Measurements from ENCODE around the gene LSP1. TPM values are rescaled to one million over a fixed set of nuclear protein-coding genes. Genes with fewer than 3 reads are reported as not detected.

LSP1 gene
- total RNA-seq, 4 donors from 2014 or later, result 73.7 to 105 (median 86.6) TPM

DNA sequence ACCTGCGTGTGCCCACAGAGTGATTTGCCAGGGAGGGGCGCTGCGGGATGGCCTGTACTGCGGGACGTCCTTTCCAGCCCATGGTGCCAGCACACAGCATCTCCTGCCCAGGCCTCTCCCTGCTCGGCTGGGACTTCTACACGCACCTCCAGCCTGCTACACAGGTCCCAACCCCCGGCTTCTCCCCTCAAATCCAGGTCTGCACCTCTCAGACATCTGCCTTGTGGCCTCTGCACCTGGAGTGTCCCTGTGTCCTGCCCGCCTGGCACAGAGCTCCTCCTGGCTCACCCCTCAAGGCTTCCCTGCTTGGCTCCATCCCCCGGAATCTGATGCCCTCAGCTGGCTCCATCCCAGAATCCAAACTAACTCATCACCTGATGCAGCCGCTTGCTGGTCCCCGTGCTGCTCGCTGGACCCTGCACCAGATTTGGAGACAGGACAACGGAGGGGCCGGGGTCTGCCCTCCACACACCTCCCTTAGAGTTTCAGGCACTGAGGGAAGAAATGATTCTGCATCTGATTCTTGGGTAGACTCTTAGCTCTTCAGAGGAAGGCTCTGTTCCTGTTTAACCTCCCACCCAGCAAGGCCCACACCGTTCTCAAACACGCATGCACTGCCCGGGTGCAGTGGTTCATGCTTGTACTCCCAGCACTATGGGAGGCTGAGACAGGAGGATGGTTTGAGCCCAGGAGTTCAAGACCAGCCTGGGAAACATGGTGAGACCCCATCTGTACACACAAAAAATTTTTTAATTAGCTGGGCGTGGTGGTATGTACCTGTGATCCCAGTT, 4.0 kb upstream of the LSP1 start:
- no peak overlapping the region for H3K4me3 ChIP-seq (ENCODE audit: low read depth, poor library complexity, severe bottlenecking)
- DNase-seq (ENCODE audit: low spot score in 2 of 2), result no peak
- WGBS, 2 donors, result 90 to 92% methylated on average over 19 of the region's 19 CpGs
- TF ChIP-seq, protein P1, sequence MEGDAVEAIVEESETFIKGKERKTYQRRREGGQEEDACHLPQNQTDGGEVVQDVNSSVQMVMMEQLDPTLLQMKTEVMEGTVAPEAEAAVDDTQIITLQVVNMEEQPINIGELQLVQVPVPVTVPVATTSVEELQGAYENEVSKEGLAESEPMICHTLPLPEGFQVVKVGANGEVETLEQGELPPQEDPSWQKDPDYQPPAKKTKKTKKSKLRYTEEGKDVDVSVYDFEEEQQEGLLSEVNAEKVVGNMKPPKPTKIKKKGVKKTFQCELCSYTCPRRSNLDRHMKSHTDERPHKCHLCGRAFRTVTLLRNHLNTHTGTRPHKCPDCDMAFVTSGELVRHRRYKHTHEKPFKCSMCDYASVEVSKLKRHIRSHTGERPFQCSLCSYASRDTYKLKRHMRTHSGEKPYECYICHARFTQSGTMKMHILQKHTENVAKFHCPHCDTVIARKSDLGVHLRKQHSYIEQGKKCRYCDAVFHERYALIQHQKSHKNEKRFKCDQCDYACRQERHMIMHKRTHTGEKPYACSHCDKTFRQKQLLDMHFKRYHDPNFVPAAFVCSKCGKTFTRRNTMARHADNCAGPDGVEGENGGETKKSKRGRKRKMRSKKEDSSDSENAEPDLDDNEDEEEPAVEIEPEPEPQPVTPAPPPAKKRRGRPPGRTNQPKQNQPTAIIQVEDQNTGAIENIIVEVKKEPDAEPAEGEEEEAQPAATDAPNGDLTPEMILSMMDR (IDR thresholded peaks at IDR 0.05), result no peak
- TF ChIP-seq POLR2A (IDR thresholded peaks at IDR 0.05), result no peak
- intact Hi-C loops (cut with DNase I; ENCODE audit: low total_unique reads), result no loop called here

DNA sequence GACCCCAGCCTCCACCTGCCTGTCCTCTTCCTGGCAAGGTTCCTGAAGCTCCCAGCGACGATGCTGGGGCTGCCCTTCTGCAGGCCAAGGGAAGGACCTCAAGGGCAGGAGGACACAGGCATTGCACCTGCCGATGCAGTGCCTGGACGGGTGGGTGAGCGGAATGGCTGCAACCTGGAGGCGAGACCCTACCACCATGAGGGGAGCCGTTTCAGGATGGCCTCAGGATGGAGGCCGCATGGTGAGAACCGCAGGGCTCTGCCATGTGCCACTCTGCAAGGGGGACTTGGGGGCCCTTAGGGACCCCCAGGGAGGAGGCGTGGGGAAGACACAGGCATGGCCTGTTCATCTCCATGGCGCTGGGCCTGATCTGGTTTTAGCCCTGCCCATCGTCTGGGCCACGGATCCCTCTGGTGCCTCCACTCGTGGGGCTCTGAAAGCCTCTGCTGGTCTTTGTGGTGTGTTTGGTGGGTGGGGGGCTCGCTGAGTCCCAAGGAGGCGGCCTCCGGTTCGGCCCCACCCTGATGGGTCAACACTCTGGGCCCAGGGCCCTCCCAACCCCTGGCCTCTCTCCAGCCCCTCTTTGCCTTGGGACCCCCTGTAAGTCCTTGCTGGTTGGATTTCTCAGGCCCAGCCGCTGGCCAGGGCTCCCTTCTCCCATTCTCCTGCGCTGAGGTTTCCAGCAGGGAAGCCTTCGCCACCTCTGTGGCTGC, 1.3 kb upstream of the LSP1 start:
- WGBS, 2 donors, result 90 to 95% methylated on average over 16 to 20 of the region's 21 CpGs
- no peak overlapping the region for H3K4me3 ChIP-seq (ENCODE audit: low read depth, poor library complexity, severe bottlenecking)
- TF ChIP-seq, protein P1 (IDR thresholded peaks at IDR 0.05), result no peak
- no peak for TF ChIP-seq POLR2A (IDR thresholded peaks at IDR 0.05)
- no peak for DNase-seq (ENCODE audit: low spot score in 2 of 2)
- intact Hi-C loops (cut with DNase I; ENCODE audit: low total_unique reads), result no loop called here

DNA sequence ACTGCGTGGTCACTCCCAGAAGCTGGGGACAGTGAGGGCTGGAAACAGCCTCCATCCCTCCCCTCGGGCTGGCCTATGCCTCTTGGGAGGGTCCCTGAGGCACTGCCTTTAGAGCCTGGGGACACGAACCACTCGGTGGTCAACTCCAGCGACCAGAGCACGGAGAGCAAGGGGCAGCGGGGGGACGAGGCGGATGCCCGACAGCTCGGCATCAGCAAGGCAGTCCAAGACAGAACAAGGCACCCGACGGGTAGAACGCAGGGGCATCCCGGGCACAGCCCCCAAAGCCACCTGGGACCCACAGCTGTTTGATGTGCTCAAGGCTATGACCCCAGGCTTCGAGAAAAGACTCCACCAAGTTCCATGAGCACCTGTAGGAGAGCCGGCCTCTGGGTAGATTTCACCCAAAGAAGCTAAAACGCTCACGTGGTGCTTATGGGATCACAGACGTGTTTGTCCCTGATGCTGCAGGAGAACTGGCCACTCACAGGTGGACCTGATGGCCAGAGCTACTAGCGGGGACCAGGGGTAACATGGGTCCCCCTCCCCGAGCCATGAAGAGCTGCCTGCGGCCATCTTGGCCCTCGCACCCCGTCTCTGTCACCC, 510 bp upstream of the LSP1 start:
- no peak overlapping the region for H3K4me3 ChIP-seq (ENCODE audit: low read depth, poor library complexity, severe bottlenecking)
- no peak for DNase-seq (ENCODE audit: low spot score in 2 of 2)
- intact Hi-C loops (cut with DNase I; ENCODE audit: low total_unique reads), result no loop called here
- TF ChIP-seq POLR2A (IDR thresholded peaks at IDR 0.05), result no peak
- TF ChIP-seq, protein P1 (IDR thresholded peaks at IDR 0.05), result no peak
- 79 to 83% methylated on average over 24 to 25 of the region's 25 CpGs for WGBS, 2 donors

DNA sequence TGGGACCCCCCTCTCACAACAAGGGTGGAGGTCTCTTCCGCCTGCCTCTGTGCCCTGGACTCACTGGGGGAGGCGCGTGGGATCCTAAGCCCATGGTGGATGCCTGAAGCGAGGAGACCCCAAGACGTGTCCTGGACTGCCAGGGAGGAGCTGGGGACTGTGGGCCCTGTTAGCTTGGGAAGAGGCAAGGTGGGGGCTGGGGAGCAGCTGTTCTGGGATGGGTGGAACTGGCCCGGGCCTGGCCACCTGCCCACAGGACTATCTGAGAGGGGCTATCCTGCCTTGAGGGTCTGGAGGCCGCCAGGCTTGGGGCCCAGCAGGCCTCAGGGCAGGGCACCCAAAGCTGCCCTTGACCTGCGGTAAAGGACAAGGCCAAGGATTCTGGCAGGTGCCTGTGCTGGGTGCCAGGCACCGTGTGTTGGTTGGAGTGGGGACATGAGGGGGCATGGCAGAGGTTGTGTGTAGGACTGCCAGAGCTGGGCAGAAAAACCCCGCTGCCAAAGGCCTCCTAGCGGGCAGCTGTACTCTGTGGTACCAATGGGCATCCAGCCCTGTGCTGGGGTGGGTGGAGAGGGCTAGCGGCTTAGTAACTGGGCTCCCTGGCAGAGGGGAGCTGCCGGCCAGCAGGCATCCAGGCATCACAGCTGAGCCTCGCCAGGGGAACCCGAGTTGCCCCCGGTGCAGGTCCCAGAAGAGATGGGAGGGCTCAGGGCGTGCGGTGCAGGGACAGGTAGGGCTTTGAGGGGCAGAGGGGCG, 670 bp downstream of the LSP1 start:
- no peak overlapping the region for H3K4me3 ChIP-seq (ENCODE audit: low read depth, poor library complexity, severe bottlenecking)
- DNase-seq (ENCODE audit: low spot score in 2 of 2), result no peak
- 84 to 90% methylated on average over 11 to 19 of the region's 19 CpGs for WGBS, 2 donors
- intact Hi-C loops (cut with DNase I; ENCODE audit: low total_unique reads), result no loop called here
- TF ChIP-seq POLR2A (IDR thresholded peaks at IDR 0.05), result no peak
- TF ChIP-seq, protein P1 (IDR thresholded peaks at IDR 0.05), result no peak

DNA sequence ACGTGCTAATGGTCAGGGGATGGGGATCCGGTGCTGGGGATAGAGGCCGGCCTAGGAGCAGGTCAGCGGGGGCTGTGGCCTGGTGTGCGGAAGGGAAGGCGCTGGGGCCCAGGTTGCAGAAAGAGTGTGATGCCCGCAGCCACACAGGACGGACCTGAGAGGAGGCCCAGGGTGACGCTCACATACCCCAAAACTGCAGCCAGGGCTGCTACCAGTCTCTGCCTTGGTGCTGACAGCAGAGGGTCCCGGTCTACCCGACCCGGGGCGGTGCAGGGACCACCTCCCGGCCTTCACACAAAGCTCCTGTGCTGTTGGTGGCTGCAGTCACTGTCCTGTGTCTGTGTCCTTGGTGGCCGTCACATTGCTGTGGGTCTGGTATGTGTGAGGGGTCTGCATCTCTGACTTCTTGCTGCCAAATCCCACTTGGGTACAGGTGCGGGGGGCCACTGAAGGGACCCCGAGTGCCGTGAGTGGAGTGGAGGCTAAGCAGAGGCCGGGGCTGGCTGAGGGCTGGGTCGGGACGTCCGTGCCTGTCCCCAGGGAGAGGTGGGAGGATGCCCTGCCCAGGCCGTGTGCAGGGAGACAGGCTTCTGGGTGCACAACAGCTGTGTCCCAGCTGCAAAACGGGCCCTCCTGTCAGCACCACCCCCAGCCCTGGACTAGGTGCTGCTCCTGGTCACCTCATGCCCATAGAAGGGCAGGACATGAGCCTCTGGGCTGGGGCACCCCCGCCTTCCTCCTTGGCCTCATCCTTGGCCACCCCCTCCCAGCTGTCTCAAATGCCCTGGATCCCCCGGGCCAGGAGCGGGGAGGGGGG, 1.5 kb downstream of the LSP1 start:
- TF ChIP-seq POLR2A (IDR thresholded peaks at IDR 0.05), result no peak
- TF ChIP-seq, protein P1 (IDR thresholded peaks at IDR 0.05), result no peak
- H3K4me3 ChIP-seq (ENCODE audit: low read depth, poor library complexity, severe bottlenecking), result no peak overlapping the region
- intact Hi-C loops (cut with DNase I; ENCODE audit: low total_unique reads), result no loop called here
- 74 to 93% methylated on average over 23 to 26 of the region's 27 CpGs for WGBS, 2 donors
- DNase-seq (ENCODE audit: low spot score in 2 of 2), result no peak
